H9 (cell line): ENCODE results near the gene MINDY2. TPM values are rescaled to one million over a fixed set of nuclear protein-coding genes. Genes with fewer than 3 reads are reported as not detected.

Experiments
- DNase-seq: peaks from one replicate; pipeline ENCODE4 v3.0.0-alpha.2; 2017
- H2AFZ ChIP-seq: one replicate; pipeline ENCODE4 v1.6.1; 2013; ENCODE audit warnings: mild to moderate bottlenecking, low read length, control low read depth, moderate library complexity
- H2AK5ac ChIP-seq: 2 replicates; pipeline ENCODE4 v1.6.1; 2013; ENCODE audit warnings: low read length, control low read depth, mixed read lengths; ENCODE audit not compliant: insufficient read length
- H2BK120ac ChIP-seq: one replicate; pipeline ENCODE4 v1.6.1; 2013; ENCODE audit warnings: low read depth, mild to moderate bottlenecking, low read length, control low read depth, inconsistent platforms; ENCODE audit not compliant: poor library complexity, severe bottlenecking
- H2BK12ac ChIP-seq: 2 replicates; pipeline ENCODE4 v1.6.1; 2013; ENCODE audit warnings: low read length, control low read depth, mixed read lengths, low read depth; ENCODE audit not compliant: insufficient read length
- H2BK15ac ChIP-seq: 2 replicates; pipeline ENCODE4 v1.6.1; 2013; ENCODE audit warnings: low read depth, low read length, control low read depth
- H2BK20ac ChIP-seq: one replicate; pipeline ENCODE4 v1.6.1; 2013; ENCODE audit warnings: low read depth, mild to moderate bottlenecking, low read length, control low read depth, inconsistent platforms; ENCODE audit not compliant: poor library complexity, severe bottlenecking
- H2BK5ac ChIP-seq: 2 replicates; pipeline ENCODE4 v1.6.1; 2013; ENCODE audit warnings: low read length, control low read depth, mixed read lengths; ENCODE audit not compliant: insufficient read length
- H3K14ac ChIP-seq: 2 replicates; pipeline ENCODE4 v1.6.1; 2013; ENCODE audit warnings: low read length, control low read depth; ENCODE audit not compliant: insufficient read depth
- H3K18ac ChIP-seq: 2 replicates; pipeline ENCODE4 v1.6.1; 2013; ENCODE audit warnings: low read depth, mild to moderate bottlenecking, mixed read lengths, low read length, control low read depth; ENCODE audit not compliant: insufficient read length
- H3K23ac ChIP-seq: 2 replicates; pipeline ENCODE4 v1.6.1; 2013; ENCODE audit warnings: low read length, control low read depth, mixed read lengths, low read depth; ENCODE audit not compliant: insufficient read length
- H3K23me2 ChIP-seq: 2 replicates; pipeline ENCODE4 v1.6.1; 2013; ENCODE audit warnings: low read depth, mild to moderate bottlenecking, mixed read lengths, low read length, control low read depth; ENCODE audit not compliant: insufficient read length, poor library complexity, severe bottlenecking
- H3K27ac ChIP-seq: 2 replicates; pipeline ENCODE4 v1.5.1; 2013; ENCODE audit warnings: low read length, control low read depth, mixed read lengths, low read depth; ENCODE audit not compliant: insufficient read length
- H3K27me3 ChIP-seq: 2 replicates; pipeline ENCODE4 v1.6.1; 2013; ENCODE audit warnings: low read length, control low read depth, inconsistent platforms; ENCODE audit not compliant: insufficient read depth
- H3K4ac ChIP-seq: 2 replicates; pipeline ENCODE4 v1.6.1; 2013; ENCODE audit warnings: low read depth, mild to moderate bottlenecking, control low read depth, inconsistent platforms, low read length, moderate library complexity
- H3K4me1 ChIP-seq: 2 replicates; pipeline ENCODE4 v1.6.1; 2013; ENCODE audit warnings: low read length, control low read depth, inconsistent platforms; ENCODE audit not compliant: insufficient read depth
- H3K4me2 ChIP-seq: 2 replicates; pipeline ENCODE4 v1.6.1; 2013; ENCODE audit warnings: low read length, control low read depth, mixed read lengths; ENCODE audit not compliant: insufficient read length, insufficient read depth
- H3K56ac ChIP-seq: 2 replicates; pipeline ENCODE4 v1.6.1; 2013; ENCODE audit warnings: low read depth, mild to moderate bottlenecking, mixed read lengths, low read length, control low read depth; ENCODE audit not compliant: insufficient read length
- H3K79me1 ChIP-seq: 2 replicates; pipeline ENCODE4 v1.6.1; 2013; ENCODE audit warnings: low read depth, mild to moderate bottlenecking, moderate library complexity, low read length, control low read depth, inconsistent platforms; ENCODE audit not compliant: insufficient read depth, poor library complexity, severe bottlenecking
- H3K79me2 ChIP-seq: 2 replicates; pipeline ENCODE4 v1.6.1; 2013; ENCODE audit warnings: low read length, control low read depth, inconsistent platforms; ENCODE audit not compliant: insufficient read depth
- H3K9ac ChIP-seq: 2 replicates; pipeline ENCODE4 v1.6.1; 2013; ENCODE audit warnings: low read length, control low read depth, mixed read lengths; ENCODE audit not compliant: insufficient read length; ENCODE audit errors: extremely low read depth
- H3K9me3 ChIP-seq: one replicate; pipeline ENCODE4 v1.6.1; 2013; ENCODE audit warnings: low read depth, low read length, inconsistent platforms; ENCODE audit not compliant: control insufficient read depth
- H3T11ph ChIP-seq: one replicate; pipeline ENCODE4 v1.6.1; 2013; ENCODE audit warnings: mild to moderate bottlenecking, low read length, control low read depth, inconsistent platforms
- H4K20me1 ChIP-seq: one replicate; pipeline ENCODE4 v1.6.1; 2013; ENCODE audit not compliant: control insufficient read depth, insufficient read length, insufficient read depth
- H4K5ac ChIP-seq: 2 replicates; pipeline ENCODE4 v1.6.1; 2013; ENCODE audit warnings: low read depth, mild to moderate bottlenecking, mixed read lengths, low read length, control low read depth; ENCODE audit not compliant: insufficient read length
- H4K8ac ChIP-seq: replicated peaks from 2 replicates; pipeline ENCODE4 v1.6.1; 2013; ENCODE audit warnings: low read length, control low read depth, mixed read lengths, low read depth; ENCODE audit not compliant: insufficient read length
- H4K91ac ChIP-seq: 2 replicates; pipeline ENCODE4 v1.6.1; 2013; ENCODE audit warnings: low read depth, mild to moderate bottlenecking, moderate library complexity, mixed read lengths, low read length, control low read depth; ENCODE audit not compliant: insufficient read length
- H3K27ac Mint-ChIP-seq, 3 experiments: 2 replicates in 2 of 3; 3 replicates in 1 of 3; pipeline ENCODE4 v1.8.0; 2020 to 2021; ENCODE audit warnings: mixed read lengths in 3 of 3, mild to moderate bottlenecking in 1 of 3, moderate library complexity in 1 of 3
- H3K27me3 Mint-ChIP-seq: 2 replicates; pipeline ENCODE4 v1.8.0; 2021; ENCODE audit warnings: low read depth, mild to moderate bottlenecking, moderate library complexity, mixed read lengths
- H3K36me3 Mint-ChIP-seq, 3 experiments: 2 replicates in 2 of 3; 3 replicates in 1 of 3; pipeline ENCODE4 v1.8.0; 2020 to 2021; ENCODE audit warnings: low read depth in 3 of 3, mixed read lengths in 3 of 3; ENCODE audit not compliant: insufficient read depth in 1 of 3
- H3K4me1 Mint-ChIP-seq, 2 experiments: 2 replicates each; pipeline ENCODE4 v1.8.0; 2020; ENCODE audit warnings: mixed read lengths in 2 of 2
- H3K4me3 Mint-ChIP-seq, 2 experiments: 2 replicates in 1 of 2; 3 replicates in 1 of 2; pipeline ENCODE4 v1.8.0; 2020 to 2021; ENCODE audit warnings: mild to moderate bottlenecking in 2 of 2, mixed read lengths in 2 of 2, moderate library complexity in 1 of 2
- H3K9me3 Mint-ChIP-seq, 2 experiments: 2 replicates in 1 of 2; 3 replicates in 1 of 2; pipeline ENCODE4 v1.8.0; 2020; ENCODE audit warnings: mild to moderate bottlenecking in 2 of 2, mixed read lengths in 2 of 2, moderate library complexity in 1 of 2
- WGBS: extraction: QIAGEN DNeasy Blood & Tissue Kit; methylation state at CpG from one replicate; pipeline ENCODE4 v1.1.7; 2013; ENCODE audit warnings: missing lambda C conversion rate, low lambda C conversion rate, mixed read lengths; ENCODE audit not compliant: insufficient read length; ENCODE audit errors: extremely low coverage; 5-methylcytosine and 5-hydroxymethylcytosine counted together
- total RNA-seq: library from RNA; stranded (reverse); gene quantifications from 2 replicates; pipeline ENCODE4 v1.2.1, GENCODE V29; 2021
- TF ChIP-seq, protein P1 (sequence below): fragments of 200-600 bp; sonication (generic); conservative IDR thresholded peaks from 3 replicates; pipeline ENCODE4 v1.8.0; 2021; ENCODE audit warnings: antibody characterized with exemption, mild to moderate bottlenecking

The MINDY2 gene
- total RNA-seq, 1 experiment from 2014 or later, result 32.3 TPM

DNA sequence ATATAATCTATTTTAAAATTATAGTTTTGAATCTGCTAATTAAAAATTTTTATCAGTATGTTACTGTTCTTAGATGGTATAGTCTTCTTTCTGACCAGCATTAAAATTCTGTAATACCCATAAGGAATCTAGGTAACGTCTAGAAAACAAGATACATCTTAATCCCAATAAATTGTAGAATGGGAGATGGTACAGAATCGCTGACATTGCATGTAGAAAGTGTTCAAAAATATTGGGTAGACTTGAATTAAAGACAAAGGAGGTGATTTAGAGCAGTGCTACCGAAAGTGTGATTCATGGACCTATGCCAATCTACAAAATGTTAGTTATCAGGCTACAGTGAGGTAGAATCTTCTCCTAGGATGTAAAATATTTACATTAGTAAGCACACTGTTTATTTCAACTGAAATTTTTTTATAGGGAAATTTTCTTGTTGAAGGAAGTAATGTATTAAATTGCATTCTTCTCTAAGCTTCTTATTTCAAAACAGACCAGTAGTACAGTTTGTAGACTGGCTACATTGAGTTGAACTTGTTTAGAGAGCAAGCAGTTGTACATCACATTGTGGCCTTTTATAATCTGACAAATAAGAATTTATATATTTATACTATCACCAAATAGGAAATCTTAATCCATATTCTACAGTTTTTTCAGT is 17.1 kb downstream of the MINDY2 start:
- H3K79me2 ChIP-seq, result no peaks in the 10 kb centered on the region
- Mint-ChIP-seq H3K9me3 (no peaks in the 10 kb centered on the region), H3K4me1 (no peaks in the 10 kb centered on the region), H3K36me3 (peaks cover 1 to 23% (median 17%) of the 10 kb centered on the region in 3 experiments; a peak in 6 of 7 replicates), H3K27me3 (no peaks in the 10 kb centered on the region), H3K4me3 (no peak overlapping the region), H3K27ac (no peak overlapping the region)
- H3K4me1 ChIP-seq, result no peaks in the 10 kb centered on the region
- H4K91ac ChIP-seq, result no peak overlapping the region
- TF ChIP-seq, protein P1, sequence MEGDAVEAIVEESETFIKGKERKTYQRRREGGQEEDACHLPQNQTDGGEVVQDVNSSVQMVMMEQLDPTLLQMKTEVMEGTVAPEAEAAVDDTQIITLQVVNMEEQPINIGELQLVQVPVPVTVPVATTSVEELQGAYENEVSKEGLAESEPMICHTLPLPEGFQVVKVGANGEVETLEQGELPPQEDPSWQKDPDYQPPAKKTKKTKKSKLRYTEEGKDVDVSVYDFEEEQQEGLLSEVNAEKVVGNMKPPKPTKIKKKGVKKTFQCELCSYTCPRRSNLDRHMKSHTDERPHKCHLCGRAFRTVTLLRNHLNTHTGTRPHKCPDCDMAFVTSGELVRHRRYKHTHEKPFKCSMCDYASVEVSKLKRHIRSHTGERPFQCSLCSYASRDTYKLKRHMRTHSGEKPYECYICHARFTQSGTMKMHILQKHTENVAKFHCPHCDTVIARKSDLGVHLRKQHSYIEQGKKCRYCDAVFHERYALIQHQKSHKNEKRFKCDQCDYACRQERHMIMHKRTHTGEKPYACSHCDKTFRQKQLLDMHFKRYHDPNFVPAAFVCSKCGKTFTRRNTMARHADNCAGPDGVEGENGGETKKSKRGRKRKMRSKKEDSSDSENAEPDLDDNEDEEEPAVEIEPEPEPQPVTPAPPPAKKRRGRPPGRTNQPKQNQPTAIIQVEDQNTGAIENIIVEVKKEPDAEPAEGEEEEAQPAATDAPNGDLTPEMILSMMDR, result no peak
- no peak overlapping the region for H2BK5ac ChIP-seq
- H3K9ac ChIP-seq, result no peak overlapping the region
- H4K20me1 ChIP-seq, result no peaks in the 10 kb centered on the region
- no peak overlapping the region for H4K8ac ChIP-seq
- H4K5ac ChIP-seq, result no peak overlapping the region
- no peak overlapping the region for H3K56ac ChIP-seq
- H3K23me2 ChIP-seq, result no peaks in the 10 kb centered on the region
- H3K79me1 ChIP-seq, result peaks cover 2% of the 10 kb centered on the region
- H3K4me2 ChIP-seq, result no peak overlapping the region
- H3K14ac ChIP-seq, result no peak overlapping the region
- H2BK120ac ChIP-seq, result no peak overlapping the region
- no peak overlapping the region for H2AK5ac ChIP-seq
- H3K27me3 ChIP-seq, result no peaks in the 10 kb centered on the region
- H3K9me3 ChIP-seq, result no peaks in the 10 kb centered on the region
- no peak overlapping the region for H2BK20ac ChIP-seq
- no peak overlapping the region for H2BK12ac ChIP-seq
- no peak overlapping the region for H3T11ph ChIP-seq
- H3K23ac ChIP-seq, result no peak overlapping the region
- no peak overlapping the region for H3K4ac ChIP-seq
- no peak overlapping the region for H2BK15ac ChIP-seq
- no peak overlapping the region for H2AFZ ChIP-seq
- no peak overlapping the region for H3K18ac ChIP-seq
- H3K27ac ChIP-seq, result no peak overlapping the region
- no CpG with 5 or more reads among the region's 3 CpGs for WGBS
- DNase-seq, result no peak
